ENCODE results near the gene NDUFB2.
A peak's percentile ranks its signal among the peaks of the same experiment; 100 is the strongest.
"Not testable (repeated sequence)": the region's sequence is repeated elsewhere in the genome, so short reads cannot be mapped to it uniquely, and the experiment has no call there.

NDUFB2 gene

DNA sequence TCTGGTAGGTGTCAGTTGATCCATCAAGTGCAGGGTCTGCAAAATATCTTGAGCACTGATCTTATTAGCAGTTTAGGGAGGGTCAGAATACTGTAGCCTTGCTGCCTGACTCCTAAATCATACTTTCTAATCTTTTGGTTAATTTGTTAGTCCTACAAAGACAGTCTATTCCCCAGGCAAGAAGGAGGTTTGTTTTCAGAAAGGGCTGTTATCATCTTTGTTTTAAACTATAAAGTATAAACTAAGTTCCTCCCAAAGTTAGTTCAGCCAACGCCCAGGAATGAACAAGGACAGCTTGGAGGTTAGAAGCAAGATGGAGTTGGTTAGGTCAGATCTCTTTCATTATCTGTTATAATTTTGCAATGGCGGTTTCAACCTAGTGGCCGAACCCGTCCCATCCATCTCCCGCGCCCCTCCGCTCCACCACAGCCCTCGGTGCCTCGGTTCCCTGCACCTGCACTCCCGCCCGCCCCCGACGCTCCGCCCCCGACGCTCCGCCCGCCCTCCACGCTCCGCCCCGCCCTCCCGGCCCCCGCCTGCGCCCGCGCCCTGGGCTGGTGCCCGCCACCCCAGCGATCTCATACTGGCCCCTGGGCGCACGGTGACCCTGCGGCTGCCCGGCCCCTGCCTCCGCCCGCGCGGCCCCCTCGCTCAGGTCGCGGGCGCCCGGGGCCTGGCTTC, 24.0 kb upstream of the NDUFB2 start, which contains the start of gene ADCK2:
TSS of gene ADCK2 (plus strand) at position 564 of the 681 bp plus-strand sequence. CDS start 386 bp downstream, outside the sequence.
- DNase-seq (ENCODE audit: low read depth in 3 of 3): peak; percentile 32 to 57 (median 41)

DNA sequence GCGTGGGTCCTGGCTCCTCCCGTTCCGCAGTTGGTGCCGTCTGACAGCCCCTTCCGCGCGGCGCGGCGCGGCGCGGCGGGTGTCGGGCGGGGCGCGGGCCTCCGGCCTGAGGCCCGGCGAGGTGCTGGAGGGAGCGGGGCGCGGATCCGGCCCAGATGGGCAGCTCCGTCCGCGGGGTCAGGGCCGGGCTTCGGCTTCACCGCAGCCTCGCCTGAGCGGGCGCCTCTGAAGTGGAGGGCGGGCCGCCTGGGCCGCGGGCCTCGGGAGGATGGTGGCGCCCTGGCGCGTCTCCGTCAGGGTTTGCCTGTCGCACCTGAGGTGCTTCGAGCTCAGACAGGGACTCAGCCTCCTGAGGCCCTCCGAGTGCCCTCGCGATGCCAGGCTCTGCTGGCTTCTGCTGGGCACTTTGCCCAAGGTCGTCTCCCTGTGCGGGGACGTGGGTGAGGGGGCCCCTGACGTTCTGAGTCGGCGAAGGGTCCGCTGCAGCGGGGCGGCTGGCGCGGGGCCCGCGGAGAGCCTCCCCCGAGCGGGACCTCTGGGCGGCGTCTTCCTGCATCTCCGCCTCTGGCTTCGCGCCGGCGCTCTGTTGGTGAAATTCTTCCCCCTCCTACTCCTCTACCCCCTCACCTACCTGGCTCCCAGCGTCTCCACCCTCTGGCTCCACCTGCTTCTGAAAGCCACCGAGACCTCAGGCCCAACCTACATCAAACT, 23.3 kb upstream of the NDUFB2 start:
- DNase-seq (ENCODE audit: low read depth in 3 of 3): peak; percentile 12 to 31 (median 26)

DNA sequence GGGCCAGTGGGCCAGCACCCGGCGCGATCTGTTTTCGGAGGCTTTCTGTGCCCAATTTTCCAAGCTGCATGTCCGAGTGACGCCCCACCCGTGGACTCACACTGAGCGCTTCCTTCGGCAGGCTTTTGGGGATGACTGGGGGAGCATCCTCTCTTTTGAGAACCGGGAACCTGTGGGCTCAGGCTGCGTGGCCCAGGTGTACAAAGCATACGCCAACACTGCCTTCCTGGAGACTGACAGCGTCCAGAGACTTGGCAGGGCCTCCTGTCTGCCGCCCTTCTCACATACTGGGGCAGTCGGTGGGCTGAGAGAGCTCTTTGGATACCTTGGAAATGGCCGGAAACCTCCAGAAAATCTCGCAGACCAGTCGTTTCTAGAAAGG, 22.7 kb upstream of the NDUFB2 start:
- no peak for DNase-seq (ENCODE audit: low read depth in 3 of 3)

DNA sequence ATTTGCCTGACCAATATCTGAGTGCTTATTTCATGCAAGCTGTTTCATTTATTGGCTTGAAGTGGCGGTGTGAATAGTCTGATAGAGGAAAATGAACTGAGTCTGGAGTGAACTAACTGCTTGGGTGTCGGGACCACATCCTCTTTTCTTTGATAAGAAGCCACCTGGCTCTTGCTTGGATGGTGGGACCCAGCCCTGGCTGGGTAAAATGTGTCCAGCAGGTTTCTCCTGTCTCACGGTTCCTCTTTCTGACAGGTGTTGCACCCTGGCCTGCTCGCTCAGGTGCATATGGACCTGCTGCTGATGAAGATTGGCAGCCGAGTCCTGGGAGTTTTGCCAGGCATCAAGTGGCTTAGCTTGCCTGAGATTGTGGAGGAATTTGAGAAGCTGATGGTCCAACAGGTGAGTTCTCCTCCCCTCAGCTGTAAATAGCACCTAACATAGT, 22.1 kb upstream of the NDUFB2 start:
- DNase-seq (ENCODE audit: low read depth in 3 of 3): no peak

DNA sequence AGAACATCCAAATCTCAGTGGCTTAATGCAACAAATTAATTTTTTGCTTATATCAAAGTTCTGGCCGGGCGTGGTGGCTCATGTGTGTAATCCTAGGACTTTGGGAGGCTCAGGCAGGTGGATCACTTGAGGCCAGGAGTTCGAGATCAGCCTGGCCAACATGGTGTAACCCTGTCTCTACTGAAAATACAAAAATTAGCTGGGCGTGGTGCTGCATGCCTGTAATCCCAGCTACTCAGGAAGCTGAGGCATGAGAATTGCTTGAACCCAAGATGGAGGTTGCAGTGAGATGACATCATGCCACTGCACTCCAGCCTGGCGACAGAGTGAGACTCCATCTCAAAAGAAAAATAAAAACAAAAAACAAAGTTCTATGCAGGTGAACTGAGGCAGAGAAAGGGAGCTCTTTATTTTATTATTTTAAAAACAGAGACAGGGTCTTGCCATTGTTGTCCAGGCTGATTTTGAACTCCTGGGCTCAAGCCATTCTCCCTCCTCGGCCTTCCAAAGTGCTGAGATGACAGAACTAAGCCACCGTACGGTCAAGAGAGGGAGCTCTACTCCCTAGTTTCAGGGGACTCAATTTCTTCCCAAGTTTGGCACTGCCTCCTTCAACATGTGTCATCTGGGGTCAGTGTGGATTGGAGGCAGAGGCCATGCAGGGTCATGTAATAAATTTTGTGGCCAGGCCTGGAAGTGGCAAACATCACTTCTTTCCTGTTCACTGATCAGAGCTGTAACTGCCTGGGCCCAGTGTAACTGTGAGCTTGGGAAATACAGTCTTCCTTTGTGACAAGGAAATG, 21.4 kb upstream of the NDUFB2 start:
- DNase-seq (ENCODE audit: low read depth in 3 of 3): no peak

DNA sequence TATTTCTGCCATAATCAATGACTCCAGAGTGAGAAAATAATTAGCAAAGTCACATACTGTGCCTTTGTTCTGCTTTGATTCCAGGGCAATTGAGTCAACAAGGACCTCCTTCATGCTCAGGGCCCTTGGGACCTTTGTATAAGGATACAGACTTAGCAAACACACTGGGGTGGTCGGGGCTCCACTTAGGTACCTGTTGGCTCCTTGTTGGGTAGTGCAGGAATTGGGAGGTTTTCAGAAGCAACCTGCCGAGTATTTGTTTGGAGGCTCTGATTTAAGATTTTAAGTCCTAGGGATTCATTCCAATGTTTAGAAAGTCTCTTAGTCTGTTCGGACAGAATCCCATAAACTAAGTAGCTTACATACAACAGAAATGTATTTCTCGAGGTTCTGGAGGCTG, 20.8 kb upstream of the NDUFB2 start:
- no peak for DNase-seq (ENCODE audit: low read depth in 3 of 3)

DNA sequence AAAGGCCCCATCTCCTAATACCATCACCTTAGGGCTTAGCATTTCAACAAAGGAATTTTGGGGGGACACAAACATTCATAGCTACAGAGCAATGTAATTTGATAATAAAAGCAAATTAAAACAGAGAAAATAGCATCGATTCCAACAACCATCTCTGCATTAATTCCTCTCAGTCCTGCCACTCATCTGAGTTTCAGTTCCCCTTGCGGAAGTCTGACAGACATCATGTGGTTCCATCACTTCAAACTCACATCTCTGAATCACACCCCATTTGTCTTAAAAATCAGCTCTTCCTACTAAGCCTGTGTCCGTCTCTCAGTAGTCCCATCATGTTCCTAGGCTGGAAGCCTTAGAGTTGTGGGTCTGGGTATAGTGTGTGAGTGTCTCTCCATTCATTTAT, 20.2 kb upstream of the NDUFB2 start:
- DNase-seq (ENCODE audit: low read depth in 3 of 3): no peak

DNA sequence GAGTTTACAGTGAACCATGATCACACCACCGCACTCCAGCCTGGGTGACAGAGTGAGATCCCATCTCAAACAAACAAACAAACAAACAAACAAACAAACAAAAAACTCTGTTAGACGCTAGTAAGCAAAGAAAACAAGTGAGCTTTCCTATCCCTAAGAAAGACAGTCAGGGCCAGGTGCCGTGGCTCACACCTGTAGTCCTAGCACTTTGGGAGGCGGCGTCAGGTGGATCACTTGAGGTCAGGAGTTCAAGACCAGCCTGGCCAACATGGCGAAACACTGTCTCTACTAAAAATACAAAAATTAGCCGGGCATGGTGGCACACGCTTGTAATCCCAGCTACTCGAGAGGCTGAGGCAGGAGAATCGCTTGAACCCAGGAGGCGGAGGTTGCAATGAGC, 19.6 kb upstream of the NDUFB2 start:
- DNase-seq (ENCODE audit: low read depth in 3 of 3): not testable (repeated sequence)

DNA sequence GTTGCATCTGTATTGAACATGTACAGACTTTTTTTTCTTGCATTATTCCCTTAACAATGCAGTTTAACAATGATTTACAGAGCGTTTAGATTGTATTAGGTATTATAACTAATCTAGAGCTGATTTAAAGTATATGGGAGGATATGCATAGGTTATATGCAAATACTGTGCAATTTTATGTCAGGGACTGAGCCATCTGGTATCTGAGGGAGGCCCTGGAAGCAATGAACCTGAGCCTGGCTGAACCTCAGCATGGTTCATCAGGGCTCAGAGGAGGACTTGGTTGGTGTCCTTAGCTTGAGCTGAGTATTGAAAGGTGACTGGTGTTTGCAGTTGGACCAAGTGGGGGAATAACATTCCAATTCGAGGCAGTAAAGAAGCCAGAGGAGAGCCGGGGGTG, 19.0 kb upstream of the NDUFB2 start:
- DNase-seq (ENCODE audit: low read depth in 3 of 3): no peak

DNA sequence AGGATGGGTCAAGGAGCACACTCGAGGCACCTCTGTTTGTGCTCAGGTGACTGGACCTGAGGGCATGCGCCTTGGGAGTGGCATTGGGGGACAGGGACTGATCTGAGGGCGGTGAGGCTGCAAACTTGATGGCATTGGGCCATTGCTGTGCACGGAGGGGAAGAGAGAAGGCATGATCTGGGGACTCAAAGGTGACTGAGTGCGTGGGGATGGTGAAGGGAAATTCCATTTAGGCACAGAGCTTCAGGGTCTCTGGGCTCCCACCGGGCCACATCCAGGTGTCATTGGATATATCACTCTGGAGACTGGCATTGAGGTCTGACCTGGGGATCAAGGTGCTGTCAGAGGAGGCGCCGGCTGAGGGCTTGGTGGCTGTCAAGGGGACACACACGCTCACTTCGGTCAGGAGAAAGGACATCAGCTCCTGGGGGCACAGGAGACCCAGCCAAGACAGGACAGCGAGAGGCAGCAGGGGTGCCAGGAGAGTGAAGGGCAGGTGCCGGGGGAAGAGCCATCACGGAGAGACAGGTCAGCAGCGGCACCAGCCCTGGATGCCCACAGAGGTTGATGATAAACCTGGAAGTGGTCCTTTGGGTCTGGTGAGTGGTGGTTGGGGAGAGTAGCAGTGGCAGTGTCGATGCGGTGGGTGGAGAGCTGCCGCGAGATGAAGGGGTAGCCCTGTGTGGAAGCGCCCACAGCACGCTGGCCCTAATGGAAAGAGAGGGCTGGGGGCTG, 18.3 kb upstream of the NDUFB2 start:
- no peak for DNase-seq (ENCODE audit: low read depth in 3 of 3)

DNA sequence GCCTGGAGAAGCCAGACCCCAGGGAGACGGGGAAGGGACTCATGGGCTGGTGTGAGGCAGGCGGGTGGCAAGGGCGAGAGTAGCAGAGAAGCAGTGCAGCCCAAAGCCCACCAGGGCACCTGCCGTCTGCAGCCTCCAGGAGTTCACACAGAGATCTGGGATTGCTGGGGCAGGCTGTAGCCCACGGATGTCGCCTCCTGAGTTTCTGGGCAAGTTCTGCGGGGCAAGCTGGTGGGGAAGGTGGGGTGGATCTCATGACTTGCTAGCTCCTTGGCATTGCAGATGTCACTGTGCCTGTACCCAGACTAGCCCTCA, 17.7 kb upstream of the NDUFB2 start:
- DNase-seq (ENCODE audit: low read depth in 3 of 3): no peak

DNA sequence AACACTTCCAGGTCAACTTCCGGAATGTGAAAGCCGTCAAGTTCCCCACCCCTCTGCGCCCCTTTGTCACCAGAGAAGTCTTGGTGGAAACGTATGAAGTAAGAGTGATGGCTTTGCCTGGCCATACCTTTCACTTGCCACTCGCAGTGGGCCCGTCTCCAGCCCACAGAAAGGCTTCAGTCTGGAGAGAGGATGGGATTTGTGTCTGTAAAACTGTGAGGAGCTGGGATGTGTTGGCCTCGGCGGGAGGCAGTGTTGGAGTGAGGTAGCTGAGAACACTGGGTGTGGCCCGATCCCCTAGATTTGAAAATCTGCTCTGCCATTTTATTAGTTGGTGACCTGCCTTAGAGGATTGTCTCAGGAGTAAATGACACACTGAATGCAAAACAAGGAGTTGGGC, 17.3 kb upstream of the NDUFB2 start:
- no peak for DNase-seq (ENCODE audit: low read depth in 3 of 3)

DNA sequence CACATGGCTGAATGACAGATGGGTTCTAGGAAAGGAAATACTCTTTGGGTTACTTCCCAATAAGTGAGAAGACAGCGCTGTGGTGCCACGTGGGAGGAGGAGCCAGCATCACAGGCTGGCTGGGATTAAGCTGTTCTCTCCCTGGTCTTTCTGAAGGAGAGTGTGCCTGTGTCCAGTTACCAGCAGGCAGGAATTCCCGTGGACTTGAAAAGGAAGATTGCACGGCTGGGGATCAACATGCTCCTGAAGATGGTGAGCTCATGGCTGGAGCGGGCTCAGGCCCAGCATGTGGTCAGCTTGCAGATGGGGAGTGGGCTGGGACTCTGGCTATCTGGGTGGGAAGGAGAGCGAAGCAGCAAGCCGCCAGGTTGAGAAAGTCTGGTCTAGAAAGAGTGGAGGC, 15.6 kb upstream of the NDUFB2 start:
- no peak for DNase-seq (ENCODE audit: low read depth in 3 of 3)

DNA sequence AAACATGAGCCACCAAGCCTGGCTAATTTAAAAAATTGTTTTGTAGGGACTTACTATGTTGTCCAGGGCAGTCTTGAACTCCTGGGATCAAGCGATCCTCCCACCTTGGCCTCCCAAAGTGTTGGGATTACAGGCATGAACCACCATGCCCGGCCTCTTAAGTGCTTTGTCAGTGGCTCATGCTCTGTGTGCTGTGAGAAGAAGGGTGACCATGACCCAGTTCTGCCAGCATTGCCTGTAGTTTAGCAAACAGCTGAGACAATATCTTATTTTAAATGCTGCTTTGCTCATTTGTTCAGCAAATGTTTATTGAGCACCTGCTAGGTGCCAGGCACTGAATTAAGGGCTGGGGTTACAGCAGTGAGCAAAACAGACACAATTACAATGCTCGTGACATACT, 14.7 kb upstream of the NDUFB2 start:
- no peak for DNase-seq (ENCODE audit: low read depth in 3 of 3)

DNA sequence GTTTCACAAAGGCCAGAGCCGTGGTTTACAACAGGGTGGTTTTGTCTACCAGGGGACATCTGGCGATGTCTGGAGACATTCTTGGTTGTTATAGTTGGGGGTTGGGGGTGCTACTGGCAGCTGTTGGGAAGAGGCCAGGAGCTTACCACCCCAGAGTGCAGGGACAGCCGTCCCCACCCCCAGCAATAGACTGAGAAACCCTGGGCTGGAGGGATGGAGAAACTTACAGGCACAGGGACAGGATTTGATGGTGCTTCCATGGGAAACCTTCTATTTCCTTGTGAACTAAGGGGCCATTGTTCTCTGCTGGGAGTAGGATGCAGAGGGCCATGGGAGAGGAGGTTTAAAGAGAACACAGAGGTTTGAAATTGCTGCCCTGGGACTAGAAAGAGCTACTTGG, 12.9 kb upstream of the NDUFB2 start:
- DNase-seq (ENCODE audit: low read depth in 3 of 3): no peak

DNA sequence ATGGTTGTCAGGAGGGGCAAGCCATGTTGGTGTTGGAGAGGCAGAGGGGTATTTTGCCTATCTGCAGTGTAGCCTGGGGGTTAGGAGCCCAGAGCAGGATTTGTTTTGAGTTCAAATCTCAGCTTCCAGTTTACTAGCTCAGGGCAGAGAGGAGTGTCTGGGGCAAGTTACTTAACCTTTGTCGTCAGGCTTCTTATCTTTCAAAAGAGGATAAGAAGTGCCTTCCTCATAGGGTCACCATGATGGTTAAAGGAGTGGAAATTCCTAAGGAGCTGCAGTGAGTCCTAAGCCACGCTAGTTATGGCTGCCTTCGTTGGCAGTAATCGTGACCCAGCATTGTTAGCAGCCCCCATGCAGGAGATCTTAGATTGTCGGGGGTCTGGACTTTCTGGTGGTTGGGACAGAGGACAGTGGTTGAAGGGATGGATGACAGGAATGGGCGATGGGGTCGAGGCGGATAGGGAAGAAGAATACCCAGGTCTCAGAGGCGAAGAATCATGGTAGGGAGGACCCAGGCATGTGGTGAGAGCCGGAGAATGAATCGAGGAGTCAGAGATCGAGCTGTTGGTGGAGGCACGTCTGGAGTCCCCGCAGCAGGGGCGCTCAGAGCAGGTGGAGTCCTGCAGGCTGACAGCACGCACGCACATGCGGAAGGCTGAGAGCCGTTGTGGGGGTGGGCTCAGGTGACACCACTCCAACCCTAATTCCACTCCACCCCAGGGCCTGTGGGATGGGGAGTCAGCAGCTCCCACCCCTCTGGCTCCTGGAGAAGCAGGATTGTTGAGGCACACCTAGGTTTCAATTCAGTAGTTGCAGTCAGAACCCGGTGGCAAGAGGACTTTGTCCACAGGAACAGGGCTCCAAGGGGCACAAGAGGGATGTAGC, 12.2 kb upstream of the NDUFB2 start:
- no peak for DNase-seq (ENCODE audit: low read depth in 3 of 3)

DNA sequence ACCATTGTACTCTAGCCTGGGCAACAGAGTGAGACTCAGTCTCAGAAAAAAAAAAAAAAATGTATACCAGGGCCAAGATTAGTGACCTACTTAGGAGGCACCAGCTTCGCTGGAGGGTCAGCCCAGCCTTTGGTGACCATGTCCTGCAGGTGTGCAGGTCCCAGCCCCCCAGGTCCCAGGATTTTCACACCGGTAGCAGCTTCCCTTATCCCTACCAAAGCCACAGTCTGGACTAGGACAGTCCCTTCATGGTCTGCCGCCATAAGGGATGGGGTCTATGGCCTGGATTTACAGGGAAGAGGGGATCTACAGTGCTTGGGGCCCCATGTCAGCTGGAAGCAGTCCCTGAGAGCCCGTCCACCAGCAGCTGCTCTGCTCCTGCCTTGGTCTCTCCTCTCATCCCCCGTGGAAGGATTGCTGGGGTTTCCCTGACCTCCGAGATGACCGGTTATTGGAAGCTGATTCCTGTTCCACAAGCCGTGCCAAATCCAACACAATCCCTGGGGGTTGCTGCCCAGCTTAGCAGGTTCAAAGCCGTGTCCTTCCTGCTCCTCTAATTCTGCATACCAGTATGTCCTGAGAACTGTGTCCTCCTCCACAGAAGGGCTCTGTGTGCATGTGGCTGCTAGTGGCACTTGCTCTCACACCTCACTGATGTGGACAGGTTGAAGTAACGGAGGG, 11.0 kb upstream of the NDUFB2 start:
- DNase-seq (ENCODE audit: low read depth in 3 of 3): no peak

DNA sequence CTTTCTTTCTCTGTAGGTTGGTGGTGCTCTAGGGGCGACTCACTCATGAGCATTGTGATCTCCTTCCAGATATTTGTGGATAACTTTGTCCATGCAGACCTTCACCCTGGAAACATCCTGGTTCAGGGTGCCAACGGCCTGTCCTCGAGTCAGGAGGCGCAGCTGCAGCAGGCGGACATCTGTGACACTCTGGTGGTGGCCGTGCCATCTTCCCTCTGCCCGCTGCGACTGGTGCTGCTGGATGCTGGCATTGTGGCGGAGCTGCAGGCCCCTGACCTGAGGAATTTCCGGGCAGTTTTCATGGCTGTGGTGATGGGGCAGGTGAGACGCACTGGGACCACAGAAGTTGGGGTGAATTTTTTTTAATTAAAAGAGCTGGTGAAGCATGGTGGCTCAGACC, 9.6 kb upstream of the NDUFB2 start:
- no peak for DNase-seq (ENCODE audit: low read depth in 3 of 3)

DNA sequence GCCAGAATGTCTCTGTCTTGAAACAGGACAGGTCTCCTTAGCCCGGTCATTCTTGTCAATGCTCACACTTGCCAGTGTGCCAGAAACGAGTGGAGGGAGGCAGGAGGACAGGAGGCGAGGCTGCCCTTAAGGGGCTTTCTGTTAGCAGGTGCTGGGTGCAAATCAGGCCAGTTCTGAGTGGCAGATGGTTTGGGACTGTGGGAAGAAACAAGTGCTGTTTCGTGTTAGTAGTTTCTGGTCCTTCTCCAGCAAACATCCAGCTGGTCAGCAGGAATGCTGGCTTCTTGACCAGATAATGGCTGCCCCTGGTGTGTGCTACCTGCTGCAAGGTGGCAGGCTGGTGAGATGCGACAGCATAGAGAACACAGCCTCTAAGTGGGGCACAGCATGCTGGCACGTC, 8.2 kb upstream of the NDUFB2 start:
- DNase-seq (ENCODE audit: low read depth in 3 of 3): no peak
